GM21723 (cell line): Measurements from ENCODE around the gene CD79B.

Source experiments
- ATAC-seq: cut with Tn5 transposase; IDR thresholded peaks from one replicate; pipeline ENCODE4 v1.9.1; 2021; ENCODE audit warnings: mild to moderate bottlenecking, moderate library complexity; ENCODE audit not compliant: unreplicated experiment

The CD79B gene

GRCh38 chr17:63954402-63955063 lies 22.4 kb upstream of the CD79B start:
- no peak for ATAC-seq

- no peak for ATAC-seq
These were observed 19.1 kb upstream of the CD79B start for GRCh38 chr17:63950940-63951907.

- no peak for ATAC-seq
These were observed 17.6 kb upstream of the CD79B start for GRCh38 chr17:63949576-63950250.

- ATAC-seq: no peak
These were observed 16.4 kb upstream of the CD79B start for GRCh38 chr17:63948521-63948920.

GRCh38 chr17:63947711-63948330 lies 15.7 kb upstream of the CD79B start:
- no peak for ATAC-seq

- ATAC-seq: peak; percentile 71
These were observed 14.6 kb upstream of the CD79B start for GRCh38 chr17:63946440-63947363.

- peak; percentile 36 for ATAC-seq
These were observed 13.8 kb upstream of the CD79B start for GRCh38 chr17:63945784-63946439.

- ATAC-seq: no peak
These were observed 12.8 kb upstream of the CD79B start for GRCh38 chr17:63944736-63945499.

GRCh38 chr17:63943745-63944144 lies 11.6 kb upstream of the CD79B start:
- no peak for ATAC-seq

GRCh38 chr17:63942309-63942985 lies 10.3 kb upstream of the CD79B start:
- ATAC-seq: no peak

- no peak for ATAC-seq
These were observed 9.6 kb upstream of the CD79B start for GRCh38 chr17:63941751-63942150.

- ATAC-seq: no peak
These were observed 9.0 kb upstream of the CD79B start for GRCh38 chr17:63941162-63941561.

GRCh38 chr17:63940584-63940983 lies 8.5 kb upstream of the CD79B start:
- no peak for ATAC-seq

GRCh38 chr17:63939884-63940283 lies 7.8 kb upstream of the CD79B start:
- no peak for ATAC-seq

- ATAC-seq: no peak
These were observed 7.3 kb upstream of the CD79B start for GRCh38 chr17:63939401-63939800.

- ATAC-seq: no peak
These were observed 5.8 kb upstream of the CD79B start for GRCh38 chr17:63937920-63938319.

GRCh38 chr17:63937319-63937718 lies 5.2 kb upstream of the CD79B start:
- ATAC-seq: no peak
